GM23248 (cell line): ENCODE results near the gene BCL2L11. TPM values are rescaled to one million over a fixed set of nuclear protein-coding genes. Genes with fewer than 3 reads are reported as not detected.
A peak's percentile ranks its signal among the peaks of the same experiment; 100 is the strongest.

Experiments
- DNase-seq: peaks from one replicate; pipeline ENCODE4 v3.0.0-alpha.2; 2015
- H2AFZ ChIP-seq: fragments of 200-600 bp; sonication (generic); 2 replicates; pipeline ENCODE4 v1.6.1; 2016; ENCODE audit warnings: antibody characterized with exemption
- H3F3A ChIP-seq: fragments of 200-600 bp; sonication (generic); 2 replicates; pipeline ENCODE4 v1.6.1; 2016; ENCODE audit warnings: mild to moderate bottlenecking, antibody characterized with exemption, mixed run types; ENCODE audit not compliant: insufficient read depth
- H3K27ac ChIP-seq: fragments of 200-600 bp; sonication (generic); 2 replicates; pipeline ENCODE4 v1.5.1; 2016; ENCODE audit warnings: mild to moderate bottlenecking
- H3K27me3 ChIP-seq: fragments of 200-600 bp; sonication (generic); replicated peaks from 2 replicates; pipeline ENCODE4 v1.6.1; 2016; ENCODE audit warnings: mild to moderate bottlenecking; ENCODE audit not compliant: insufficient read depth
- H3K36me3 ChIP-seq: fragments of 200-600 bp; sonication (generic); 2 replicates; pipeline ENCODE4 v1.6.1; 2016; ENCODE audit warnings: low read depth, mild to moderate bottlenecking
- H3K4me1 ChIP-seq: fragments of 200-600 bp; sonication (generic); 2 replicates; pipeline ENCODE4 v1.6.1; 2016; ENCODE audit warnings: mild to moderate bottlenecking; ENCODE audit not compliant: insufficient read depth
- H3K4me2 ChIP-seq: fragments of 200-600 bp; sonication (generic); one replicate; pipeline ENCODE4 v1.6.1; 2016; ENCODE audit warnings: mild to moderate bottlenecking; ENCODE audit not compliant: unreplicated experiment
- H3K4me3 ChIP-seq: fragments of 200-600 bp; sonication (generic); 2 replicates; pipeline ENCODE4 v1.5.1; 2016; ENCODE audit warnings: mild to moderate bottlenecking
- H3K79me2 ChIP-seq: fragments of 200-600 bp; sonication (generic); 2 replicates; pipeline ENCODE4 v1.6.1; 2016; ENCODE audit warnings: mild to moderate bottlenecking; ENCODE audit not compliant: insufficient read depth
- H3K9ac ChIP-seq: fragments of 200-600 bp; sonication (generic); 2 replicates; pipeline ENCODE4 v1.6.1; 2016; ENCODE audit warnings: mild to moderate bottlenecking
- H3K9me2 ChIP-seq: fragments of 200-600 bp; sonication (generic); 2 replicates; pipeline ENCODE4 v1.6.1; 2016; ENCODE audit warnings: mixed run types, mild to moderate bottlenecking, moderate library complexity; ENCODE audit not compliant: insufficient read depth
- H3K9me3 ChIP-seq: fragments of 200-600 bp; sonication (generic); one replicate; pipeline ENCODE4 v1.6.1; 2017; ENCODE audit warnings: low read depth
- H4K20me1 ChIP-seq: fragments of 200-600 bp; sonication (generic); 2 replicates; pipeline ENCODE4 v1.6.0; 2016; ENCODE audit not compliant: insufficient read depth
- EZH2 ChIP-seq: fragments of 200-600 bp; sonication (generic); IDR thresholded peaks from 2 replicates; pipeline ENCODE4 v1.6.1; 2018; ENCODE audit warnings: antibody characterized with exemption, mild to moderate bottlenecking; ENCODE audit not compliant: insufficient read depth, poor library complexity, severe bottlenecking
- EZH2phosphoT487 ChIP-seq: fragments of 200-600 bp; sonication (generic); IDR thresholded peaks from 2 replicates; pipeline ENCODE4 v1.6.1; 2018; ENCODE audit warnings: antibody characterized with exemption, moderate library complexity, mild to moderate bottlenecking, low read depth; ENCODE audit not compliant: insufficient read depth
- WGBS, 2 experiments: methylation state at CpG; one replicate each; pipeline ENCODE4 v1.1.6; 2015 to 2017; ENCODE audit warnings: low lambda C conversion rate in 2 of 2, low coverage in 1 of 2; ENCODE audit errors: missing lambda C conversion rate in 2 of 2; 5-methylcytosine and 5-hydroxymethylcytosine counted together
- in situ Hi-C: fragments of 300-500 bp; cut with MboI; formaldehyde crosslinking; loops from 2 replicates; pipeline ENCODE4 v1.15.0; 2020
- polyA plus RNA-seq: library from polyadenylated mRNA; unstranded; fragments of >200 nt; fragmentation: Nextera tagmentation; extraction: Ambion mirVana; gene quantifications from 2 replicates; pipeline ENCODE4 v1.2.1, GENCODE V29; 2016
- total RNA-seq: library from RNA; depleted of rRNA; stranded (reverse); fragments of >200 nt; shearing (Covaris generic); gene quantifications from 2 replicates; pipeline ENCODE4 v1.2.3, GENCODE V29; 2014

BCL2L11 gene
- total and polyA plus RNA-seq, 2 experiments from 2014 or later: 0.22 to 0.55 TPM

GRCh38 chr2:111157071-111157661 lies 36.5 kb downstream of the BCL2L11 start:
- Histone ChIP-seq H3K27me3 (no peaks in the 10 kb centered on the region), H3K4me2 (no peak overlapping the region), H3K4me3 (no peak overlapping the region), H3K36me3 (no peaks in the 10 kb centered on the region), H3K9me2 (no peaks in the 10 kb centered on the region), H3K9ac (no peak overlapping the region), H3K27ac (no peak overlapping the region), H3K4me1 (peaks cover 25% of the 10 kb centered on the region), H3K9me3 (no peaks in the 10 kb centered on the region), H2AFZ (no peak overlapping the region), H3F3A (peaks cover 9% of the 10 kb centered on the region; the same call in 1 of the 2 replicates), H3K79me2 (no peaks in the 10 kb centered on the region), H4K20me1 (no peaks in the 10 kb centered on the region)
- in situ Hi-C loops: no loop called here
- no peak for TF ChIP-seq EZH2
- TF ChIP-seq EZH2phosphoT487: no peak
- no peak for DNase-seq
- WGBS, 2 experiments: 84 to 90% methylated on average over 5 of the region's 5 CpGs

- no peak overlapping the region for H2AFZ ChIP-seq
- TF ChIP-seq EZH2: no peak
- TF ChIP-seq EZH2phosphoT487: no peak
- no peak overlapping the region for H3K4me2 ChIP-seq
- no peaks in the 10 kb centered on the region for H3K9me2 ChIP-seq
- H3K4me3 ChIP-seq: no peak overlapping the region
- 79 to 85% methylated on average over 2 of the region's 2 CpGs for WGBS, 2 experiments
- no peak overlapping the region for H3K9ac ChIP-seq
- H3F3A ChIP-seq: peaks cover 9% of the 10 kb centered on the region; the same call in 1 of the 2 replicates
- H4K20me1 ChIP-seq: no peaks in the 10 kb centered on the region
- H3K36me3 ChIP-seq: no peaks in the 10 kb centered on the region
- no peaks in the 10 kb centered on the region for H3K79me2 ChIP-seq
- H3K27me3 ChIP-seq: no peaks in the 10 kb centered on the region
- DNase-seq: no peak
- H3K4me1 ChIP-seq: peaks cover 25% of the 10 kb centered on the region
- H3K9me3 ChIP-seq: no peaks in the 10 kb centered on the region
- H3K27ac ChIP-seq: no peak overlapping the region
- in situ Hi-C loops: no loop called here
Measured at GRCh38 chr2:111157798-111158197, 37.1 kb downstream of the BCL2L11 start.

- Histone ChIP-seq H3K27ac (no peak overlapping the region), H3K4me1 (peaks cover 25% of the 10 kb centered on the region), H3K4me2 (peak overlapping the region; percentile 60), H3F3A (peaks cover 9% of the 10 kb centered on the region; the same call in 1 of the 2 replicates), H3K27me3 (no peaks in the 10 kb centered on the region), H3K4me3 (no peak overlapping the region), H2AFZ (no peak overlapping the region), H3K9ac (no peak overlapping the region), H3K79me2 (no peaks in the 10 kb centered on the region), H3K9me2 (no peaks in the 10 kb centered on the region), H3K36me3 (no peaks in the 10 kb centered on the region), H4K20me1 (no peaks in the 10 kb centered on the region), H3K9me3 (no peaks in the 10 kb centered on the region)
- in situ Hi-C loops: no loop called here
- TF ChIP-seq EZH2phosphoT487: no peak
- TF ChIP-seq EZH2: no peak
- DNase-seq: no peak
- 75 to 77% methylated on average over 5 of the region's 5 CpGs for WGBS, 2 experiments
Measured at GRCh38 chr2:111159641-111160040, 38.9 kb downstream of the BCL2L11 start.

GRCh38 chr2:111160758-111161157 lies 40.0 kb downstream of the BCL2L11 start:
- H2AFZ ChIP-seq: peak overlapping the region; percentile 48; the same call in 1 of the 2 replicates
- peak overlapping the region; percentile 76 for H3K4me2 ChIP-seq
- H3K4me1 ChIP-seq: peaks cover 25% of the 10 kb centered on the region
- no peak for TF ChIP-seq EZH2phosphoT487
- no peak for TF ChIP-seq EZH2
- H3K9me2 ChIP-seq: no peaks in the 10 kb centered on the region
- H3K27me3 ChIP-seq: no peaks in the 10 kb centered on the region
- 0 out of 2 replicates have a peak overlapping the region, but pooled peaks have one; percentile 35 for H3K4me3 ChIP-seq
- in situ Hi-C loops: no loop called here
- peaks cover 9% of the 10 kb centered on the region; the same call in 1 of the 2 replicates for H3F3A ChIP-seq
- 4 to 5% methylated on average over 3 of the region's 3 CpGs for WGBS, 2 experiments
- DNase-seq: peak; percentile 94
- no peaks in the 10 kb centered on the region for H4K20me1 ChIP-seq
- H3K79me2 ChIP-seq: no peaks in the 10 kb centered on the region
- peak overlapping the region; percentile 84 for H3K27ac ChIP-seq
- no peaks in the 10 kb centered on the region for H3K36me3 ChIP-seq
- H3K9ac ChIP-seq: peak overlapping the region; percentile 56
- H3K9me3 ChIP-seq: no peaks in the 10 kb centered on the region
